ENCODE results near the gene RHOU.

The RHOU gene

GRCh38 chr1:228786361-228787129, 51.3 kb downstream of the RHOU start:
- H3K4me3 ChIP-seq (ENCODE audit: low read length), result no peak overlapping the region

GRCh38 chr1:228791791-228792190, 56.5 kb downstream of the RHOU start:
- no peak overlapping the region for H3K4me3 ChIP-seq (ENCODE audit: low read length)
- TF ChIP-seq CTCF (IDR thresholded peaks at IDR 0.05; ENCODE audit: insufficient read depth, low read depth, low read length, missing control alignments), result no peak
- no peak for DNase-seq (ENCODE audit: low read depth)

More at GRCh38 chr1:228786361-228787129, 51.3 kb downstream of the RHOU start:
- DNase-seq (ENCODE audit: low read depth), result no peak
- TF ChIP-seq CTCF (IDR thresholded peaks at IDR 0.05; ENCODE audit: insufficient read depth, low read depth, low read length, missing control alignments), result no peak

GRCh38 chr1:228792601-228793000, 57.3 kb downstream of the RHOU start:
- DNase-seq (ENCODE audit: low read depth), result no peak
- no peak overlapping the region for H3K4me3 ChIP-seq (ENCODE audit: low read length)
- no peak for TF ChIP-seq CTCF (IDR thresholded peaks at IDR 0.05; ENCODE audit: insufficient read depth, low read depth, low read length, missing control alignments)

- H3K4me3 ChIP-seq (ENCODE audit: low read length), result no peak overlapping the region
- DNase-seq (ENCODE audit: low read depth), result no peak
- TF ChIP-seq CTCF (IDR thresholded peaks at IDR 0.05; ENCODE audit: insufficient read depth, low read depth, low read length, missing control alignments), result no peak
These were observed 57.8 kb downstream of the RHOU start for GRCh38 chr1:228793032-228793431.

- TF ChIP-seq CTCF (IDR thresholded peaks at IDR 0.05; ENCODE audit: insufficient read depth, low read depth, low read length, missing control alignments), result no peak
- DNase-seq (ENCODE audit: low read depth), result no peak
- H3K4me3 ChIP-seq (ENCODE audit: low read length), result no peak overlapping the region
These were observed 58.9 kb downstream of the RHOU start for GRCh38 chr1:228794173-228794572.

GRCh38 chr1:228794810-228795209, 59.5 kb downstream of the RHOU start:
- H3K4me3 ChIP-seq (ENCODE audit: low read length), result no peak overlapping the region
- no peak for DNase-seq (ENCODE audit: low read depth)
- no peak for TF ChIP-seq CTCF (IDR thresholded peaks at IDR 0.05; ENCODE audit: insufficient read depth, low read depth, low read length, missing control alignments)

GRCh38 chr1:228795596-228795995, 60.3 kb downstream of the RHOU start:
- DNase-seq (ENCODE audit: low read depth), result no peak
- TF ChIP-seq CTCF (IDR thresholded peaks at IDR 0.05; ENCODE audit: insufficient read depth, low read depth, low read length, missing control alignments), result no peak
- H3K4me3 ChIP-seq (ENCODE audit: low read length), result no peak overlapping the region
